MCF 10A (cell line): ENCODE measurements around the gene LCLAT1. TPM values are rescaled to one million over a fixed set of nuclear protein-coding genes. Genes with fewer than 3 reads are reported as not detected.

Experiments
- BruUV-seq: library from RNA; stranded (reverse); fragments of 400-500 nt; replicated peaks from 2 replicates; lab custom pipeline; 2021; lab: Mats Ljungman, UMichigan
- CTCF ChIA-PET: fragments of 300-600 bp; sonication (Branson Sonifier 250); formaldehyde crosslinking; extraction: SDS; loops from one replicate; lab custom pipeline; 2021; ENCODE audit warnings: antibody characterized with exemption, inconsistent platforms; lab: Yijun Ruan, JAX
- POLR2A ChIA-PET: fragments of 300-600, 350-650 bp; sonication (Branson Sonifier 250); formaldehyde crosslinking; extraction: SDS; loops from one replicate; lab custom pipeline; 2020; ENCODE audit warnings: antibody characterized with exemption, inconsistent platforms; lab: Yijun Ruan, JAX
- DNase-seq: peaks from one replicate; pipeline ENCODE4 v3.0.0-alpha.2; 2018; ENCODE audit not compliant: unreplicated experiment
- H3K27ac Mint-ChIP-seq: one replicate; pipeline ENCODE4 v1.8.0; 2022; ENCODE audit warnings: mild to moderate bottlenecking, low read depth, mixed read lengths; ENCODE audit not compliant: unreplicated experiment
- H3K27me3 Mint-ChIP-seq: one replicate; pipeline ENCODE4 v1.8.0; 2022; ENCODE audit warnings: mixed read lengths; ENCODE audit not compliant: insufficient read depth, unreplicated experiment
- H3K36me3 Mint-ChIP-seq: one replicate; pipeline ENCODE4 v1.8.0; 2022; ENCODE audit warnings: mild to moderate bottlenecking, moderate library complexity, mixed read lengths; ENCODE audit not compliant: insufficient read depth, unreplicated experiment
- H3K4me1 Mint-ChIP-seq: one replicate; pipeline ENCODE4 v1.8.0; 2022; ENCODE audit warnings: mixed read lengths; ENCODE audit not compliant: insufficient read depth, unreplicated experiment
- H3K4me3 Mint-ChIP-seq: one replicate; pipeline ENCODE4 v1.8.0; 2022; ENCODE audit warnings: mild to moderate bottlenecking, moderate library complexity, mixed read lengths; ENCODE audit not compliant: unreplicated experiment
- H3K9me3 Mint-ChIP-seq: one replicate; pipeline ENCODE4 v1.8.0; 2022; ENCODE audit warnings: mixed read lengths; ENCODE audit not compliant: unreplicated experiment
- intact Hi-C: fragments of 100-400 bp; cut with micrococcal nuclease; formaldehyde crosslinking; loops from 2 replicates; pipeline ENCODE4 v1.14.1; 2022
- total RNA-seq: library from RNA; stranded (reverse); gene quantifications from 2 replicates; pipeline ENCODE4 v1.2.3, GENCODE V29; 2022
- TF ChIP-seq, protein P1 (sequence below): fragments of 200-600 bp; IDR thresholded peaks from one replicate; pipeline ENCODE4 v1.8.0; 2022; ENCODE audit warnings: antibody characterized with exemption, mild to moderate bottlenecking; ENCODE audit not compliant: unreplicated experiment

The LCLAT1 gene
- total RNA-seq, 1 experiment from 2014 or later = 27.5 TPM

DNA sequence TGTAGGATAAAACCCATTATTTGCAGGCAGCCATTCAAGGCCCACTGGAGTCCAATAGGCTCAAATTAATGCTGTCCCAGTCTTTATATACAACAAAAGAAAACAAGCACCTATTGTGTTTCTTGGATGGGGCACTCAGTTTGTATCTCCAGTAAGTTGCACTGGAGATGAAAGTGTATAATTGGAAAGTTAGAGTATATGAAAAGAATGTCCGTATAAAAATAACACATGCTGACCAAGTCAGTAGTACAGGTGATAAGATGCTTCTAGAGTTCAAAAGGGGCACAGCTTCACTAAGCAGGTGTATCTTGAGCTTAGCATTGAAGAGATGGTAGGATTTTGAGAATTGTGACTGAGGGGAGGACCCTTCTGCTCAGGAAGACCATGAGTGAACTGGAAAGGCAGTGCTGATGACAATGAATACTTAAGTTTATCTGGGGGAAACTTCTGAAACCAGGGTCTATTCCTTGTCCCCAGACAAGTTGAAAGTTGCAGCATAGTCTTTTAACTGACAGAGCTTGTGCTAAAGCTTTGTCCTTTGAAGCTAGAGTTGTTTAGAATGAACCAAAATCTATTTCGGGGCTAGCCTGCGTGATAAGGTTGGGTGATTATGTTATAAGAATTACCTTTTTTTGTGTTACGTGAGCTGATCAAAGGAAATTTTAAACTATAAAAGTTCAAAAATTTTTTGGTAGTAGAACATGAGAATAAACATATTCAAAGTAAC lies 15.2 kb downstream of the LCLAT1 start:
- BruUV-seq = no TSS peak
- CTCF ChIA-PET = no interaction called here

GRCh38 chr2:30463535-30463934 lies 16.5 kb downstream of the LCLAT1 start:
- H3K27ac Mint-ChIP-seq = no peak overlapping the region
- no TSS peak for BruUV-seq
- no peaks in the 10 kb centered on the region for H3K27me3 Mint-ChIP-seq
- intact Hi-C loops = no loop called here
- peaks cover 11% of the 10 kb centered on the region for H3K4me1 Mint-ChIP-seq
- no peak overlapping the region for H3K4me3 Mint-ChIP-seq
- H3K9me3 Mint-ChIP-seq = no peaks in the 10 kb centered on the region
- DNase-seq = no peak
- TF ChIP-seq, protein P1, sequence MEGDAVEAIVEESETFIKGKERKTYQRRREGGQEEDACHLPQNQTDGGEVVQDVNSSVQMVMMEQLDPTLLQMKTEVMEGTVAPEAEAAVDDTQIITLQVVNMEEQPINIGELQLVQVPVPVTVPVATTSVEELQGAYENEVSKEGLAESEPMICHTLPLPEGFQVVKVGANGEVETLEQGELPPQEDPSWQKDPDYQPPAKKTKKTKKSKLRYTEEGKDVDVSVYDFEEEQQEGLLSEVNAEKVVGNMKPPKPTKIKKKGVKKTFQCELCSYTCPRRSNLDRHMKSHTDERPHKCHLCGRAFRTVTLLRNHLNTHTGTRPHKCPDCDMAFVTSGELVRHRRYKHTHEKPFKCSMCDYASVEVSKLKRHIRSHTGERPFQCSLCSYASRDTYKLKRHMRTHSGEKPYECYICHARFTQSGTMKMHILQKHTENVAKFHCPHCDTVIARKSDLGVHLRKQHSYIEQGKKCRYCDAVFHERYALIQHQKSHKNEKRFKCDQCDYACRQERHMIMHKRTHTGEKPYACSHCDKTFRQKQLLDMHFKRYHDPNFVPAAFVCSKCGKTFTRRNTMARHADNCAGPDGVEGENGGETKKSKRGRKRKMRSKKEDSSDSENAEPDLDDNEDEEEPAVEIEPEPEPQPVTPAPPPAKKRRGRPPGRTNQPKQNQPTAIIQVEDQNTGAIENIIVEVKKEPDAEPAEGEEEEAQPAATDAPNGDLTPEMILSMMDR = no peak
- ChIA-PET POLR2A (no interaction called here), CTCF (no interaction called here)
- no peaks in the 10 kb centered on the region for H3K36me3 Mint-ChIP-seq

More for the DNA sequence above, 15.2 kb downstream of the LCLAT1 start:
- intact Hi-C loops = no loop called here
- Mint-ChIP-seq H3K36me3 (no peaks in the 10 kb centered on the region), H3K27me3 (no peaks in the 10 kb centered on the region), H3K4me3 (no peak overlapping the region), H3K27ac (no peak overlapping the region), H3K9me3 (no peaks in the 10 kb centered on the region), H3K4me1 (peaks cover 11% of the 10 kb centered on the region)
- no peak for DNase-seq
- POLR2A ChIA-PET = interaction anchor here (0.6 kb wide), 1 partner anchor 1404 kb away, joined by 4 read pairs; no protein-coding TSS in a partner anchor
- TF ChIP-seq, protein P1 = no peak

GRCh38 chr2:30464544-30465170 lies 17.6 kb downstream of the LCLAT1 start:
- intact Hi-C loops = no loop called here
- H3K4me3 Mint-ChIP-seq = no peak overlapping the region
- peaks cover 11% of the 10 kb centered on the region for H3K4me1 Mint-ChIP-seq
- ChIA-PET CTCF (interaction anchor here (0.7 kb wide), 2 partner anchors 260 to 825 kb away, joined by 3 read pairs; no protein-coding TSS in a partner anchor), POLR2A (no interaction called here)
- H3K9me3 Mint-ChIP-seq = no peaks in the 10 kb centered on the region
- no peak for DNase-seq
- TF ChIP-seq, protein P1 = no peak
- BruUV-seq = no TSS peak
- H3K27me3 Mint-ChIP-seq = no peaks in the 10 kb centered on the region
- H3K36me3 Mint-ChIP-seq = no peaks in the 10 kb centered on the region
- peak overlapping the region; percentile 77 for H3K27ac Mint-ChIP-seq

DNA sequence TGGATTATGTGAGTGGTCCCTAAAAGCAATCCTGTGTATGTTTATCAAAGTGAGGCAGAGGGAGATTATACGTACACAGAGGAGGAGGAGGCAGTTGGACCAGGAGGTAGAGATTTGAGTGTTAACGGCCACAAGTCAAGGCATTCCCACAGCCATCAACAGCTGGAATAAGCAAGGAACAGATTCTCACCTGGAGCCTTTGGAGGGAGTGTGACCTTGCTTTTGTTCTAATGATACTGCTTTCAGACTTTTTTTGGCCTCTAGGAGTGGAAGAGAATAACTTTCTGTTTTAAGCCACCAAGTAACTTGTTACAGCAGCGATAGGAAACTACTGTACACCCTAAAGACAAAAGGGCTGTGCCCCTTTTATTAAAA lies 18.1 kb downstream of the LCLAT1 start:
- BruUV-seq = no TSS peak
- H3K27me3 Mint-ChIP-seq = no peaks in the 10 kb centered on the region
- peaks cover 11% of the 10 kb centered on the region for H3K4me1 Mint-ChIP-seq
- no peak overlapping the region for H3K4me3 Mint-ChIP-seq
- H3K9me3 Mint-ChIP-seq = no peaks in the 10 kb centered on the region
- peak overlapping the region; percentile 77 for H3K27ac Mint-ChIP-seq
- no peak for DNase-seq
- intact Hi-C loops = no loop called here
- ChIA-PET CTCF (interaction anchor here (0.7 kb wide), 1 partner anchor 260 kb away, joined by 3 read pairs; no protein-coding TSS in a partner anchor), POLR2A (no interaction called here)
- no peaks in the 10 kb centered on the region for H3K36me3 Mint-ChIP-seq
- TF ChIP-seq, protein P1 = no peak
